Activated CD4-positive, CD25-positive, alpha-beta regulatory T cell treated with anti-CD3 and anti-CD28 coated beads, Interleukin-2, amount 50 U/mL, for 72 hours (primary cell): Measurements from ENCODE around the gene SSRP1.

Experiments used
- DNase-seq: peaks from one replicate; pipeline ENCODE4 v3.0.0; 2021

Gene SSRP1

GRCh38 chr11:57359896-57360690 is 24.4 kb upstream of the SSRP1 start:
- no peak for DNase-seq

- no peak for DNase-seq
Measured at GRCh38 chr11:57359396-57359795, 23.7 kb upstream of the SSRP1 start.

- DNase-seq = no peak
Measured at GRCh38 chr11:57358991-57359390, 23.3 kb upstream of the SSRP1 start.

- no peak for DNase-seq
Measured at GRCh38 chr11:57358543-57358961, 22.9 kb upstream of the SSRP1 start.

GRCh38 chr11:57357856-57358255 is 22.2 kb upstream of the SSRP1 start:
- no peak for DNase-seq

- DNase-seq = no peak
Measured at GRCh38 chr11:57357310-57357709, 21.6 kb upstream of the SSRP1 start.

GRCh38 chr11:57356268-57356667 is 20.6 kb upstream of the SSRP1 start:
- DNase-seq = no peak

GRCh38 chr11:57354699-57355098 is 19.0 kb upstream of the SSRP1 start:
- DNase-seq = no peak

- DNase-seq = no peak
Measured at GRCh38 chr11:57353852-57354251, 18.2 kb upstream of the SSRP1 start.

- DNase-seq = no peak
Measured at GRCh38 chr11:57353446-57353845, 17.8 kb upstream of the SSRP1 start.

GRCh38 chr11:57353036-57353435 is 17.3 kb upstream of the SSRP1 start:
- no peak for DNase-seq

- peak; percentile 74 for DNase-seq
Measured at GRCh38 chr11:57349491-57350274, 14.0 kb upstream of the SSRP1 start.

- no peak for DNase-seq
Measured at GRCh38 chr11:57348636-57349313, 13.1 kb upstream of the SSRP1 start.

GRCh38 chr11:57348052-57348451 is 12.4 kb upstream of the SSRP1 start:
- no peak for DNase-seq

- no peak for DNase-seq
Measured at GRCh38 chr11:57347336-57347735, 11.6 kb upstream of the SSRP1 start.

GRCh38 chr11:57345555-57346211 is 10.0 kb upstream of the SSRP1 start:
- peak; percentile 69 for DNase-seq

- no peak for DNase-seq
Measured at GRCh38 chr11:57344826-57345225, 9.1 kb upstream of the SSRP1 start.

- DNase-seq = no peak
Measured at GRCh38 chr11:57343825-57344224, 8.1 kb upstream of the SSRP1 start.

- DNase-seq = no peak
Measured at GRCh38 chr11:57342702-57343101, 7.0 kb upstream of the SSRP1 start.

- no peak for DNase-seq
Measured at GRCh38 chr11:57341250-57341808, 5.6 kb upstream of the SSRP1 start.

GRCh38 chr11:57340039-57340615 is 4.4 kb upstream of the SSRP1 start:
- DNase-seq = no peak

GRCh38 chr11:57339328-57339727 is 3.6 kb upstream of the SSRP1 start:
- no peak for DNase-seq
